Neutrophil (primary cell): ENCODE results near the gene SGMS1.

Experiments
- H3K27ac ChIP-seq: fragments of 200-600 bp; sonication (generic); 2 replicates; pipeline ENCODE4 v1.5.1; 2016; ENCODE audit warnings: mild to moderate bottlenecking, moderate library complexity
- H3K27me3 ChIP-seq: fragments of 200-600 bp; sonication (generic); 2 replicates; pipeline ENCODE4 v1.6.0; 2016; ENCODE audit warnings: mild to moderate bottlenecking
- H3K36me3 ChIP-seq: fragments of 200-600 bp; sonication (generic); 2 replicates; pipeline ENCODE4 v1.5.1; 2017
- H3K4me1 ChIP-seq, 2 experiments: fragments of 200-600 bp in 1 of 2; sonication (generic) in 1 of 2; 1 replicate in 1 of 2; 2 replicates in 1 of 2; pipeline versions ENCODE4 v1.5.1 to v1.6.1; 2013 to 2016; ENCODE audit warnings: low read depth in 1 of 2, low read length in 1 of 2, mild to moderate bottlenecking in 1 of 2, moderate library complexity in 1 of 2; ENCODE audit not compliant: control insufficient read depth in 1 of 2, insufficient read depth in 1 of 2
- H3K4me3 ChIP-seq, 2 experiments: fragments of 200-600 bp in 1 of 2; sonication (generic) in 1 of 2; 1 replicate in 1 of 2; 2 replicates in 1 of 2; pipeline ENCODE4 v1.5.1; 2013 to 2016; ENCODE audit warnings: low read depth in 1 of 2, low read length in 1 of 2, mild to moderate bottlenecking in 1 of 2, moderate library complexity in 1 of 2
- H3K9me3 ChIP-seq: fragments of 200-600 bp; sonication (generic); 2 replicates; pipeline ENCODE4 v1.5.1; 2016
- CTCF ChIP-seq: fragments of 200-600 bp; sonication (generic); IDR thresholded peaks from 2 replicates; pipeline ENCODE4 v1.5.1; 2016; ENCODE audit warnings: antibody characterized with exemption

The SGMS1 gene

GRCh38 chr10:50561266-50561665, 62.5 kb downstream of the SGMS1 start:
- Histone ChIP-seq H3K27ac (no peak overlapping the region), H3K4me1 (no peaks in the 10 kb centered on the region), H3K36me3 (no peaks in the 10 kb centered on the region), H3K4me3 (no peak overlapping the region), H3K27me3 (no peaks in the 10 kb centered on the region), H3K9me3 (no peaks in the 10 kb centered on the region)
- TF ChIP-seq CTCF, result no peak

GRCh38 chr10:50560370-50560769, 63.4 kb downstream of the SGMS1 start:
- H3K27me3 ChIP-seq, result no peaks in the 10 kb centered on the region
- no peak overlapping the region for H3K27ac ChIP-seq
- TF ChIP-seq CTCF, result no peak
- H3K4me1 ChIP-seq, result no peaks in the 10 kb centered on the region
- H3K4me3 ChIP-seq, result no peak overlapping the region
- no peaks in the 10 kb centered on the region for H3K9me3 ChIP-seq
- no peaks in the 10 kb centered on the region for H3K36me3 ChIP-seq

- H3K36me3 ChIP-seq, result no peaks in the 10 kb centered on the region
- no peaks in the 10 kb centered on the region for H3K27me3 ChIP-seq
- no peaks in the 10 kb centered on the region for H3K9me3 ChIP-seq
- H3K27ac ChIP-seq, result no peak overlapping the region
- no peak overlapping the region for H3K4me3 ChIP-seq
- no peaks in the 10 kb centered on the region for H3K4me1 ChIP-seq
- TF ChIP-seq CTCF, result no peak
These were observed 65.4 kb downstream of the SGMS1 start for GRCh38 chr10:50558371-50558770.

GRCh38 chr10:50557130-50557682, 66.5 kb downstream of the SGMS1 start:
- no peaks in the 10 kb centered on the region for H3K9me3 ChIP-seq
- H3K4me1 ChIP-seq, result no peaks in the 10 kb centered on the region
- H3K4me3 ChIP-seq, result no peak overlapping the region
- no peaks in the 10 kb centered on the region for H3K36me3 ChIP-seq
- H3K27ac ChIP-seq, result no peak overlapping the region
- no peaks in the 10 kb centered on the region for H3K27me3 ChIP-seq
- TF ChIP-seq CTCF, result no peak

- no peaks in the 10 kb centered on the region for H3K27me3 ChIP-seq
- no peaks in the 10 kb centered on the region for H3K9me3 ChIP-seq
- H3K27ac ChIP-seq, result no peak overlapping the region
- no peaks in the 10 kb centered on the region for H3K4me1 ChIP-seq
- no peaks in the 10 kb centered on the region for H3K36me3 ChIP-seq
- H3K4me3 ChIP-seq, result no peak overlapping the region
- TF ChIP-seq CTCF, result no peak
These were observed 67.3 kb downstream of the SGMS1 start for GRCh38 chr10:50556237-50557120.
